DND-41 (cell line): ENCODE results near the gene NDUFAF5.

Experiments used
- ATAC-seq: fragments of 200-7000 bp; cut with Tn5 transposase; 3 replicates; pipeline ENCODE4 v1.9.1; 2021; ENCODE audit warnings: low read depth; ENCODE audit not compliant: insufficient read depth
- DNase-seq: peaks from one replicate; pipeline ENCODE4 v3.0.0-alpha.2; 2020
- H2AFZ ChIP-seq: 2 replicates; pipeline ENCODE4 v1.6.0; 2012; ENCODE audit warnings: low read depth, low read length
- H3K27ac ChIP-seq: 2 replicates; pipeline ENCODE4 v1.5.1; 2012; ENCODE audit warnings: low read length, inconsistent platforms
- H3K27me3 ChIP-seq: fragments of 200-600 bp; sonication (generic); 2 replicates; pipeline ENCODE4 v1.6.0; 2012; ENCODE audit warnings: low read length, mild to moderate bottlenecking, inconsistent platforms; ENCODE audit not compliant: insufficient read depth, poor library complexity
- H3K36me3 ChIP-seq: 2 replicates; pipeline ENCODE4 v1.5.1; 2012; ENCODE audit warnings: low read length, inconsistent platforms; ENCODE audit not compliant: insufficient read depth
- H3K4me1 ChIP-seq: 2 replicates; pipeline ENCODE4 v1.5.1; 2012; ENCODE audit warnings: mild to moderate bottlenecking, low read length; ENCODE audit not compliant: insufficient read depth
- H3K4me2 ChIP-seq: 2 replicates; pipeline ENCODE4 v1.6.0; 2012; ENCODE audit warnings: mild to moderate bottlenecking, moderate library complexity, low read length, inconsistent platforms; ENCODE audit not compliant: insufficient read depth
- H3K4me3 ChIP-seq, 2 experiments: fragments of 200-600 bp in 1 of 2; shearing (Covaris generic) in 1 of 2; 2 replicates each; pipeline ENCODE4 v1.5.1; 2012 to 2016; ENCODE audit warnings: inconsistent platforms in 2 of 2, low read length in 2 of 2, mild to moderate bottlenecking in 2 of 2, low read depth in 1 of 2, moderate library complexity in 1 of 2
- H3K79me2 ChIP-seq: 2 replicates; pipeline ENCODE4 v1.6.0; 2012; ENCODE audit warnings: low read length, inconsistent platforms; ENCODE audit not compliant: insufficient read depth
- H3K9ac ChIP-seq: 2 replicates; pipeline ENCODE4 v1.6.0; 2012; ENCODE audit warnings: low read depth, mild to moderate bottlenecking, inconsistent platforms, low read length, moderate library complexity
- H3K9me3 ChIP-seq: 2 replicates; pipeline ENCODE4 v1.5.1; 2012; ENCODE audit warnings: low read length, moderate library complexity, mild to moderate bottlenecking, inconsistent platforms; ENCODE audit not compliant: insufficient read depth, severe bottlenecking
- H4K20me1 ChIP-seq: 2 replicates; pipeline ENCODE4 v1.6.0; 2012; ENCODE audit warnings: low read length; ENCODE audit not compliant: insufficient read depth
- CTCF ChIP-seq: IDR thresholded peaks from 2 replicates; pipeline ENCODE4 v1.5.1; 2012; ENCODE audit warnings: borderline replicate concordance, low read length, moderate library complexity, mild to moderate bottlenecking; ENCODE audit not compliant: poor library complexity, severe bottlenecking; ENCODE audit errors: extremely low read depth
- EZH2 ChIP-seq: IDR thresholded peaks from 3 replicates; pipeline ENCODE4 v1.6.1; 2012; ENCODE audit warnings: borderline replicate concordance, low read depth, mild to moderate bottlenecking, moderate library complexity, low read length, inconsistent platforms; ENCODE audit not compliant: severe bottlenecking

Gene NDUFAF5

DNA sequence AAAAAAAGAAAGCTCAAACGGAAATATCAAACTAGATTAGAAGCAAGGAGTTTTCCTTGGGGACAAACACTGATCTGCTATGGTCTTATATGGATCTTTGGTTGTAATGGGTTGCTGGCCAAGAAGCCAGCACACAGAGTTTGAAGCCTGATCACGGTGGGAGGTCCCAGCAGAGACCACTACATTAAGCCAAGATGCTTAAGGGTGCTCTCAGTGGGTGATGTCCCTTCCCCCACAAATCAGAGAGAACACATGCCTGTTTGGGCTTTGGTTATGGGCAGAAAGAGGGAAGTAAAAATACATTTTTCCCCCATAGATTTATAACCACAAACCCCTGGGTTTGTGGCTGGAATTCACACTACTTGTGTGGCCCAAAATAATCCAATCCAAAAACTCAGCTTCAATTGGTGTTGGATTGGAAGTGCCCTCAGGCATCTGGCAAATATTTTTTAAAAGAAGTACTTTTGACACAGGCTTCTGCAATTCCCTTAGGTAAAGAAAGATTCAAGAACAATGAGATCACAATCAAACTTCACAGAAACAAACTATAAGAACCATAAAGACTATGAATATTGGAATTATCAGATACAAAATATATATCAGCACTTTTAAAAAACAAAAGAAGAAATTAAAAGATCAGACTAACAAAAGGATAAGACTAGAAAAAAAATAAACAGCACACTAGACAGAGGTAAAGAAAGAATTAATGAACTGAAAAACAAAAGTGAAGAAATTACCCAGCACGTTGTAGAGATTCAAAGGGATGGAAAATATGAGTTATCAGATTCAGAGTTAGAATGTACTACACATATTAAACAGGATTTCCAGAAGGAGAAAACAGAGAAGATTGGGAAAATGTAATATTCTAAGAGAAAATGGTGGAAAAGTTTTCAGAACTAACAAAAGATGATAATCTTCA lies 44.8 kb upstream of the NDUFAF5 start:
- H3K9ac ChIP-seq = no peak overlapping the region
- peaks cover 50% of the 10 kb centered on the region for H3K79me2 ChIP-seq
- H2AFZ ChIP-seq = no peak overlapping the region
- H3K4me1 ChIP-seq = no peaks in the 10 kb centered on the region; the same call in 1 of the 2 replicates
- no peak for TF ChIP-seq EZH2
- no peak for TF ChIP-seq CTCF
- peaks cover 20% of the 10 kb centered on the region for H3K9me3 ChIP-seq
- H3K36me3 ChIP-seq = peaks cover 82% of the 10 kb centered on the region
- DNase-seq (no peak), ATAC-seq (peak; percentile 28; the same call in 1 of the 3 replicates)
- H3K27me3 ChIP-seq = no peaks in the 10 kb centered on the region
- H3K4me2 ChIP-seq = no peak overlapping the region
- peak overlapping the region; percentile 30; the same call in 1 of the 2 replicates for H3K27ac ChIP-seq
- H4K20me1 ChIP-seq = no peaks in the 10 kb centered on the region
- H3K4me3 ChIP-seq = no peak overlapping the region

DNA sequence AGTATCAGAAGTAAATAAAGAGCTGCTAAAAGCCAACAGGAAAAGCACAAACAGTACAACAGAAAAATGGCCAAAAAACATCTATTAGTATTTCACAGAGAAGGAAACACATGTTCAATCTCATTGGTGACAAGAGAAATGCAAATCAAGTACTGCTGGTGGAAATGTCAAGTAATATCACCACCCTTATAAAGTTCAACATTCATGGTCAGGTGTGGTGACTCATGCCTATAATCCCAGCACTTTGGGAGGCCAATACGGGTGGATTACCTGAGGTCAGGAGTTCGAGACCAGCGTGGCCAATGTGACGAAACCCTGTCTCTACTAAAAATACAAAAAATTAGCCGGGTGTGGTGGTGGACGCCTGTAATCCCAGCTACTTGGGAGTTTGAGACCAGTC lies 42.9 kb upstream of the NDUFAF5 start:
- peaks cover 83% of the 10 kb centered on the region for H3K36me3 ChIP-seq
- TF ChIP-seq EZH2 = no peak
- no peak for TF ChIP-seq CTCF
- no peaks in the 10 kb centered on the region; the same call in 1 of the 2 replicates for H3K4me1 ChIP-seq
- H3K9ac ChIP-seq = no peak overlapping the region
- H3K79me2 ChIP-seq = peaks cover 35% of the 10 kb centered on the region
- no peaks in the 10 kb centered on the region for H4K20me1 ChIP-seq
- no peak overlapping the region for H2AFZ ChIP-seq
- ATAC-seq = no peak
- no peak overlapping the region for H3K4me3 ChIP-seq
- H3K9me3 ChIP-seq = peaks cover 20% of the 10 kb centered on the region
- H3K27me3 ChIP-seq = no peaks in the 10 kb centered on the region
- H3K27ac ChIP-seq = no peak overlapping the region
- DNase-seq = no peak
- no peak overlapping the region for H3K4me2 ChIP-seq

GRCh38 chr20:13744352-13744751 lies 40.5 kb upstream of the NDUFAF5 start:
- Histone ChIP-seq H4K20me1 (no peaks in the 10 kb centered on the region), H3K79me2 (peaks cover 23% of the 10 kb centered on the region), H3K27ac (peak overlapping the region; percentile 11; the same call in 1 of the 2 replicates), H3K9ac (no peak overlapping the region), H3K9me3 (peaks cover 20% of the 10 kb centered on the region), H3K27me3 (no peaks in the 10 kb centered on the region), H3K4me3 (no peak overlapping the region), H3K4me2 (no peak overlapping the region), H3K4me1 (no peaks in the 10 kb centered on the region), H3K36me3 (peaks cover 75% of the 10 kb centered on the region), H2AFZ (no peak overlapping the region)
- TF ChIP-seq EZH2 (no peak), CTCF (no peak)
- ATAC-seq = no peak
- DNase-seq = no peak
